HG03469 (cell line): ENCODE data around the gene BUD13.

Source experiments
- ATAC-seq: cut with Tn5 transposase; IDR thresholded peaks from one replicate; pipeline ENCODE4 v1.9.1; 2021; ENCODE audit warnings: mild to moderate bottlenecking, moderate library complexity, moderate number of reproducible peaks; ENCODE audit not compliant: unreplicated experiment

The BUD13 gene

GRCh38 chr11:116792869-116793771 is 20.3 kb upstream of the BUD13 start:
- no peak for ATAC-seq

- no peak for ATAC-seq
Measured at GRCh38 chr11:116792144-116792868, 19.5 kb upstream of the BUD13 start.

GRCh38 chr11:116791813-116792143 is 19.0 kb upstream of the BUD13 start, which contains the start of gene APOA5:
APOA5 (minus strand) TSS chr11:116791879; CDS start chr11:116791860, 19 bp downstream.
- ATAC-seq: no peak

GRCh38 chr11:116791002-116791812 is 18.4 kb upstream of the BUD13 start:
- no peak for ATAC-seq

GRCh38 chr11:116790167-116791001 is 17.6 kb upstream of the BUD13 start:
- no peak for ATAC-seq

GRCh38 chr11:116788975-116789374 is 16.2 kb upstream of the BUD13 start:
- ATAC-seq: no peak

GRCh38 chr11:116788534-116788933 is 15.7 kb upstream of the BUD13 start:
- no peak for ATAC-seq

- ATAC-seq: peak; percentile 68
Measured at GRCh38 chr11:116787786-116788486, 15.1 kb upstream of the BUD13 start, which contains the start of gene ZPR1. ZPR1 (minus strand) TSS chr11:116788023; CDS start chr11:116787990, 33 bp downstream.

GRCh38 chr11:116787436-116787785 is 14.6 kb upstream of the BUD13 start:
- no peak for ATAC-seq

- ATAC-seq: no peak
Measured at GRCh38 chr11:116786966-116787365, 14.2 kb upstream of the BUD13 start.

GRCh38 chr11:116786326-116786725 is 13.5 kb upstream of the BUD13 start:
- ATAC-seq: no peak

- no peak for ATAC-seq
Measured at GRCh38 chr11:116782728-116783127, 9.9 kb upstream of the BUD13 start.

- ATAC-seq: no peak
Measured at GRCh38 chr11:116778556-116778955, 5.8 kb upstream of the BUD13 start.

GRCh38 chr11:116777056-116777455 is 4.3 kb upstream of the BUD13 start:
- ATAC-seq: no peak

- ATAC-seq: no peak
Measured at GRCh38 chr11:116776522-116776984, 3.8 kb upstream of the BUD13 start.

GRCh38 chr11:116775975-116776374 is 3.2 kb upstream of the BUD13 start:
- ATAC-seq: no peak

GRCh38 chr11:116774661-116775060 is 1.9 kb upstream of the BUD13 start:
- ATAC-seq: no peak

GRCh38 chr11:116773203-116774097 is 663 bp upstream of the BUD13 start:
- peak; percentile 21 for ATAC-seq

- no peak for ATAC-seq
Measured at GRCh38 chr11:116771935-116772334, 852 bp downstream of the BUD13 start.
